Spleen (tissue), 11 donors: ENCODE data around the gene CDH8. TPM values are rescaled to one million over a fixed set of nuclear protein-coding genes. Genes with fewer than 3 reads are reported as not detected.

Source experiments
- DNase-seq: peaks from one replicate; pipeline ENCODE4 v3.0.0-alpha.2; 2020
- H3K27ac ChIP-seq, 8 donors: fragments of 200-600 bp; sonication (generic) in 7 of 8; 1 replicate in 4 of 8; 2 replicates in 4 of 8; pipeline versions ENCODE4 v1.5.0 to v1.8.0; 2016 to 2021; ENCODE audit warnings: inconsistent platforms in 4 of 8, mild to moderate bottlenecking in 4 of 8, moderate library complexity in 1 of 8
- H3K27me3 ChIP-seq, 7 donors: fragments of 200-600 bp; sonication (generic) in 6 of 7; replicated peaks in 1 of 7; 1 replicate in 4 of 7; 2 replicates in 3 of 7; pipeline versions ENCODE4 v1.5.0 to v1.8.0; 2016 to 2021; ENCODE audit warnings: inconsistent platforms in 3 of 7, mild to moderate bottlenecking in 1 of 7
- H3K36me3 ChIP-seq, 6 donors: fragments of 200-600 bp; sonication (generic) in 5 of 6; 1 replicate in 4 of 6; 2 replicates in 2 of 6; pipeline versions ENCODE4 v1.5.0 to v1.8.0; 2016 to 2021; ENCODE audit warnings: inconsistent platforms in 2 of 6
- H3K4me1 ChIP-seq, 6 donors: fragments of 200-600 bp; sonication (generic) in 5 of 6; 1 replicate in 3 of 6; 2 replicates in 3 of 6; pipeline versions ENCODE4 v1.5.0 to v1.8.0; 2016 to 2021; ENCODE audit warnings: inconsistent platforms in 3 of 6
- H3K4me3 ChIP-seq, 8 donors: fragments of 200-600 bp; sonication (generic) in 7 of 8; 1 replicate in 4 of 8; 2 replicates in 4 of 8; pipeline versions ENCODE4 v1.5.0 to v1.8.0; 2016 to 2021; ENCODE audit warnings: inconsistent platforms in 4 of 8, mild to moderate bottlenecking in 4 of 8, moderate library complexity in 2 of 8
- H3K9me3 ChIP-seq, 8 donors: fragments of 200-600 bp; sonication (generic) in 7 of 8; 1 replicate in 4 of 8; 2 replicates in 4 of 8; pipeline versions ENCODE4 v1.5.0 to v1.8.0; 2016 to 2021; ENCODE audit warnings: inconsistent platforms in 4 of 8
- POLR2A ChIP-seq, 3 donors: fragments of 450-650 bp; IDR thresholded peaks; one replicate each; pipeline ENCODE4 v1.5.1; 2017; ENCODE audit warnings: antibody characterized with exemption in 3 of 3, mild to moderate bottlenecking in 1 of 3
- POLR2AphosphoS5 ChIP-seq, 3 donors: sonication (generic); formaldehyde crosslinking; IDR thresholded peaks; one replicate each; pipeline ENCODE4 v1.5.1; 2017; ENCODE audit warnings: antibody characterized with exemption in 3 of 3
- WGBS, 5 donors: extraction: QIAGEN DNeasy Blood & Tissue Kit in 3 of 5; methylation state at CpG; one replicate each; pipeline versions ENCODE4 v1.1.5 to v1.1.7; 2013 to 2018; 5-methylcytosine and 5-hydroxymethylcytosine counted together
- intact Hi-C: fragments of 100-400 bp; cut with DNase I; formaldehyde crosslinking; loops from one replicate; pipeline ENCODE4 v1.15.0; 2023; ENCODE audit warnings: low total_unique reads
- polyA plus RNA-seq, 3 donors: library from polyadenylated mRNA; stranded (reverse); fragments of 200-250 nt; gene quantifications; one replicate each; pipeline ENCODE4 v1.2.1, GENCODE V29; 2013
- total RNA-seq, 7 donors: library from RNA; depleted of rRNA in 3 of 7; stranded (reverse); fragments of >200 nt in 3 of 7; fragmentation: NEBNext Ultra II Directional in 4 of 7; extraction: Animal tissue kit (Norgen Biotek cat#: 25700) in 4 of 7; gene quantifications; one replicate each; pipeline versions ENCODE4 v1.1.0 to v1.2.1, GENCODE V29; 2016 to 2021
- TF ChIP-seq, protein P1 (sequence below), 11 experiments: fragments of 200-600 bp in 7 of 11; fragments of 450-650 bp in 4 of 11; sonication (generic) in 4 of 11; IDR thresholded peaks in 8 of 11; conservative IDR thresholded peaks in 3 of 11; 1 replicate in 7 of 11; 2 replicates in 4 of 11; pipeline versions ENCODE4 v1.4.0 to v1.8.0; 2016 to 2021; ENCODE audit warnings: antibody characterized with exemption in 11 of 11, inconsistent platforms in 4 of 11, mild to moderate bottlenecking in 1 of 11
- donor health status: healthy with polysubstance abuse.
- donor health status: DM: no; HTN: no; CAD: no; lungs with moderate emphysema.
- donor health status: DM: no; HTN: no; CAD: no.
- donor health status: Bipolar disorder and iron deficiency.
- donor health status: healthy.
- donor health status: DM: no; HTN: no; CAD: no.
- donor health status: DM: yes; HTN: yes; CAD: no.

CDH8 gene
- total and polyA plus RNA-seq, 10 donors, result under 0.01 to 1.4 (median under 0.01) TPM; not detected in 7

DNA sequence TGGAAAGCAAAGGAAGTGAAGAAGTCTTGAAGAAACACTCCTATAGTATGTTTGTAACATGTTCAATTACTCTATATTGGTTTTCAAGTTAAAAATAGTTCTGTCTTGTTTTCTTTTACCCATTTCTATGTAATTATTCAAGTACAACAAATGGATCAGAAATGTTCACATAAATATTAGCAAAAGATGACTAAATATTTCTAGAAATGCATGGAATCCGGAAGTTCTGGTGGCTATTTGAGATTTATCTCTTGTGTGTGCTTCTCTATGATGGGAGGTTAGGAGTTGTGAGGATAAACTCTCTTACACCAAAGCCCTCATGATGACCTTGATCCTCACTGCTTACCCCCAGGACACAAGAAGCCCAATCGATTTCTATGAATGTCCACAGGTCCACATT is 237.5 kb downstream of the CDH8 start:
- Histone ChIP-seq H3K27ac (no peak overlapping the region), H3K27me3 (no peaks in the 10 kb centered on the region), H3K9me3 (peaks cover 0 to 10% (median 6%) of the 10 kb centered on the region in 8 donors), H3K4me3 (no peak overlapping the region), H3K36me3 (no peaks in the 10 kb centered on the region), H3K4me1 (no peaks in the 10 kb centered on the region)
- WGBS, 5 donors, result 65 to 84% (median 78%) methylated on average over 2 of the region's 2 CpGs
- intact Hi-C loops, result no loop called here
- TF ChIP-seq, protein P1, sequence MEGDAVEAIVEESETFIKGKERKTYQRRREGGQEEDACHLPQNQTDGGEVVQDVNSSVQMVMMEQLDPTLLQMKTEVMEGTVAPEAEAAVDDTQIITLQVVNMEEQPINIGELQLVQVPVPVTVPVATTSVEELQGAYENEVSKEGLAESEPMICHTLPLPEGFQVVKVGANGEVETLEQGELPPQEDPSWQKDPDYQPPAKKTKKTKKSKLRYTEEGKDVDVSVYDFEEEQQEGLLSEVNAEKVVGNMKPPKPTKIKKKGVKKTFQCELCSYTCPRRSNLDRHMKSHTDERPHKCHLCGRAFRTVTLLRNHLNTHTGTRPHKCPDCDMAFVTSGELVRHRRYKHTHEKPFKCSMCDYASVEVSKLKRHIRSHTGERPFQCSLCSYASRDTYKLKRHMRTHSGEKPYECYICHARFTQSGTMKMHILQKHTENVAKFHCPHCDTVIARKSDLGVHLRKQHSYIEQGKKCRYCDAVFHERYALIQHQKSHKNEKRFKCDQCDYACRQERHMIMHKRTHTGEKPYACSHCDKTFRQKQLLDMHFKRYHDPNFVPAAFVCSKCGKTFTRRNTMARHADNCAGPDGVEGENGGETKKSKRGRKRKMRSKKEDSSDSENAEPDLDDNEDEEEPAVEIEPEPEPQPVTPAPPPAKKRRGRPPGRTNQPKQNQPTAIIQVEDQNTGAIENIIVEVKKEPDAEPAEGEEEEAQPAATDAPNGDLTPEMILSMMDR (IDR thresholded peaks at IDR 0.05 in 8 of 11, conservative IDR thresholded peaks at IDR 0.05 in 3 of 11), result no peak
- no peak for DNase-seq

DNA sequence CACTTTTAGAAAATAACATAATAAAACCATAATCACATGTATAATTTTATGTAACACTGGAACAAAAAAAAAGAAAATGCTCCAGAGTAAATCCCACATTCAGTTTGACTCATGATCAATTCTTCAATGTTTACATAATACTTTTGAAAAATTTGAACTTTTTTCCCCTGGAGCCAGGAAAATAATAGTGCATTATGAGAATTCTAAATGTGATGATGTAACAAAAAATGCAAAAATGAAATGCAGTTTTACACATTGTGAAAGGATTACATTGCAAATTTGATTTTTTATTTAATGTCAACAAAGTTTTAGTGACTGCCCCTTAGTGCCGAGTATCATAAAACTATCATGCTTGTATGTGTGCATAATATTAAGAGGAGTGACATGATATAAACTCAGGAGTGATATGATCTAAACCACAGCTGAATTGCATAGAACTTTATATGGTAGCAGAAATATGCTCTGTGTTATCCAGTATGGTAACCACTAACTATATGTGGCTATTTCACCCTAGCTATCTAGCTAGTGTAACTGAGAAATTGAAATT is 238.2 kb downstream of the CDH8 start:
- H3K27ac ChIP-seq, result no peak overlapping the region
- 75 to 94% (median 89%) methylated on average over 1 of the region's 1 CpG for WGBS, 5 donors
- no peaks in the 10 kb centered on the region for H3K36me3 ChIP-seq
- no peaks in the 10 kb centered on the region for H3K4me1 ChIP-seq
- H3K9me3 ChIP-seq, result peaks cover 0 to 15% (median 10%) of the 10 kb centered on the region in 8 donors
- no peak for DNase-seq
- TF ChIP-seq POLR2A (IDR thresholded peaks at IDR 0.05) (no peak), POLR2AphosphoS5 (IDR thresholded peaks at IDR 0.05) (no peak)
- TF ChIP-seq, protein P1 (IDR thresholded peaks at IDR 0.05 in 8 of 11, conservative IDR thresholded peaks at IDR 0.05 in 3 of 11), result no peak
- intact Hi-C loops, result no loop called here
- H3K27me3 ChIP-seq, result no peaks in the 10 kb centered on the region
- H3K4me3 ChIP-seq, result no peak overlapping the region

DNA sequence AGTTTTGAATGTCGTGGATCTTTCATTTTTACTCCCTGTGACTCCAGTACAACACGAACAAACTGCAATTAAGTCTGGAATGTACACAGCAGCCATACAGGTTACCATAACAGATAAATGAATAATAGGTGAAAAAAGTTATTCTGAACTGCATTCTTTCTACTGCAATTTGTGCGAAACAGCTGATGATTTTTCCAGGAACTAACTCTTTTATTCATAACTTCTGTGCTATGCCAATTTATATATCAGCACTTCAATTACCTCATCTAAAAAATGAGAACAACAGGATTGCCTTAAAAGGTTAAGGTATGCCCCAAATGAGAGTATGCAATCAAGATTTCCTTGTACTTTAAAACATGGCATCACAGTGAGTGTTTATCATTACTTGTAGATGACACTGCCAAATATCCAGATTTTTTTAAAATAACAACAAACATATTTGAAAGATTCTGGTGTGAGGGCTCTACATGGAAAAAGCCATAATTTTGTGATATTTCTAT is 238.9 kb downstream of the CDH8 start:
- 73 to 87% (median 78%) methylated on average over 3 of the region's 3 CpGs for WGBS, 5 donors
- Histone ChIP-seq H3K9me3 (peaks cover 0 to 21% (median 10%) of the 10 kb centered on the region in 8 donors), H3K36me3 (no peaks in the 10 kb centered on the region), H3K27me3 (no peaks in the 10 kb centered on the region), H3K4me1 (no peaks in the 10 kb centered on the region), H3K27ac (no peak overlapping the region), H3K4me3 (no peak overlapping the region)
- intact Hi-C loops, result no loop called here
- DNase-seq, result no peak
- TF ChIP-seq POLR2AphosphoS5 (IDR thresholded peaks at IDR 0.05) (no peak), POLR2A (IDR thresholded peaks at IDR 0.05) (no peak)
- TF ChIP-seq, protein P1 (IDR thresholded peaks at IDR 0.05 in 8 of 11, conservative IDR thresholded peaks at IDR 0.05 in 3 of 11), result no peak

DNA sequence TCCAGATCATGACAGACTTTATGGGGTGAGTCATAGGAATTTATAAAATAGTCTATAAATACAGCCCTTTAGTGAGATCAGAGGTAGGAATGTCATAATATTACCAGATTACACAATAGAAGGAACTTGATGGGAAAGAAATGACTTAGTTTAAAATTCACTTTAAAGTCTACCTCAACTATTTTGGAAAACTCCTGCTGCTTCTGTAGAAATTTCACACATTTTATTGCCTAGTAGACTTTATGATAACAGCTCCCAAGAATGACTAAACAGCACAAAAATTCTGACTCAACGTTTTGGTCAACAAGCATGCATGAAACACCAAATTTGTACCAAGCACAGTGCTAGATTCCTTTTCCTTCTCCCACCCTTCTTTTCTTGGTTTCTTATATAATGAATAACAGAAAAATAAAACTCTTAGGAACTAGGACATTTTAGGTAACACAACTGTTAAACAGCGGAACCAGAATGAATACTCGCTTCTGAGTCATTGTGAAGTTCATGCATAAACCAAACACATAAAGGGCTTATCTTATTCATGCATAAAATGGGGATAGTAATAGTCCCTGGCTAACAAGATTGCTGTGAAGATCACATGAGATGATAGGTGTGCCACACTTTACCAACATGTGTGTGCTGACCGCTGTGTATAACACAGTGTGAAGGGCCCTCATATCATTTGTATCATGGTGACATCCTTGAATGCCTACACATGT is 243.9 kb downstream of the CDH8 start:
- H3K27me3 ChIP-seq, result no peaks in the 10 kb centered on the region
- 81 to 91% (median 83%) methylated on average over 4 of the region's 4 CpGs for WGBS, 5 donors
- no peaks in the 10 kb centered on the region for H3K4me1 ChIP-seq
- no peaks in the 10 kb centered on the region for H3K36me3 ChIP-seq
- TF ChIP-seq, protein P1 (IDR thresholded peaks at IDR 0.05 in 8 of 11, conservative IDR thresholded peaks at IDR 0.05 in 3 of 11), result no peak
- TF ChIP-seq POLR2A (IDR thresholded peaks at IDR 0.05) (no peak), POLR2AphosphoS5 (IDR thresholded peaks at IDR 0.05) (no peak)
- peaks cover 0 to 15% (median 3%) of the 10 kb centered on the region in 8 donors for H3K9me3 ChIP-seq
- intact Hi-C loops, result no loop called here
- no peak overlapping the region for H3K27ac ChIP-seq
- no peak overlapping the region for H3K4me3 ChIP-seq
- DNase-seq, result no peak
